BE2C (cell line): Measurements from ENCODE around the gene CPEB4.

Source experiments
- DNase-seq: peaks from one replicate; pipeline ENCODE4 v3.0.0-alpha.2; 2020
- H3K27me3 ChIP-seq: fragments of 250-450 bp; sonication (Bioruptor Pico); 2 replicates; pipeline ENCODE4 v1.5.1; 2020; ENCODE audit warnings: mild to moderate bottlenecking
- H3K36me3 ChIP-seq: fragments of 250-450 bp; sonication (Bioruptor Pico); 2 replicates; pipeline ENCODE4 v1.5.1; 2020; ENCODE audit warnings: mild to moderate bottlenecking
- H3K4me1 ChIP-seq: fragments of 250-450 bp; sonication (Bioruptor Pico); 2 replicates; pipeline ENCODE4 v1.5.1; 2020
- H3K4me3 ChIP-seq: 2 replicates; pipeline ENCODE4 v1.5.1; 2011; ENCODE audit warnings: low read depth, low read length
- H3K9me3 ChIP-seq: fragments of 250-450 bp; sonication (Bioruptor Pico); 2 replicates; pipeline ENCODE4 v1.5.1; 2020
- TF ChIP-seq, protein P1 (sequence below): IDR thresholded peaks from 2 replicates; pipeline ENCODE4 v1.5.1; 2012; ENCODE audit warnings: mild to moderate bottlenecking, low read depth, low read length

CPEB4 gene

DNA sequence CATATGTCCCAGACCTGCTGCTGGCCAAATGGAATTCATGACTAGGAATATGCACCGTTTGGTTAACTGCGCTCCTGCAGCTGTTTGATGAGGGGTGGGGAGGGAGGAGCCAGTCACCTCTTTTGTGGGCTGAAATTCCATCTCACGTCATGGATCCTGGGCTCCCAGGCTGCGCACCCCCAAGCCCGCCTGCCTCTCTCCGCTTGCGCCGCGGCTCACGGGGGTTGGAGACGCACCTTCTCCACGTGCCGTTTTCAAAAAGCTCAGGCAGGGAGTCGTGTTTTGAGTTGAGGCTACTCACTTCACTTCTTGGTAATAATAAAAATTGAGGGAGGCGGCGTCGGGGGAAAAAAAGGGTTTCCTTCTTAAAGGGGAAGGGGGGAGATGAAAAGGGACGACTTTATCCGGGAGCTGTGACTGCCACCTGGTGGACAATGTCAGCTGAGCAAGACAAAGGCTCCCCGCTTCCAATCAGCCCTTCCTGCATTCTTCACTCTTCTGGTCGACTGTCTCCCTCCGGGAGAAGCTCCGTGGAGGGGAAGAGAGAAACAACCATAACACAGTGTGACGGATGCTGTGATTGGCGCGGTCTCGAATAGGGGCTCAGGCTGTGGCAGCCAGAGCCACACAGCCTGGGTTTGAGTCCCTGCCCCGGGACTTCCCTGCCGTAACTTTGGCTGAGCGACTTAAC is 84.9 kb downstream of the CPEB4 start:
- Histone ChIP-seq H3K4me3 (peak overlapping the region; percentile 64), H3K36me3 (no peaks in the 10 kb centered on the region), H3K4me1 (peaks cover 5% of the 10 kb centered on the region), H3K9me3 (no peaks in the 10 kb centered on the region), H3K27me3 (no peaks in the 10 kb centered on the region)
- peak; percentile 86 for DNase-seq
- TF ChIP-seq, protein P1, sequence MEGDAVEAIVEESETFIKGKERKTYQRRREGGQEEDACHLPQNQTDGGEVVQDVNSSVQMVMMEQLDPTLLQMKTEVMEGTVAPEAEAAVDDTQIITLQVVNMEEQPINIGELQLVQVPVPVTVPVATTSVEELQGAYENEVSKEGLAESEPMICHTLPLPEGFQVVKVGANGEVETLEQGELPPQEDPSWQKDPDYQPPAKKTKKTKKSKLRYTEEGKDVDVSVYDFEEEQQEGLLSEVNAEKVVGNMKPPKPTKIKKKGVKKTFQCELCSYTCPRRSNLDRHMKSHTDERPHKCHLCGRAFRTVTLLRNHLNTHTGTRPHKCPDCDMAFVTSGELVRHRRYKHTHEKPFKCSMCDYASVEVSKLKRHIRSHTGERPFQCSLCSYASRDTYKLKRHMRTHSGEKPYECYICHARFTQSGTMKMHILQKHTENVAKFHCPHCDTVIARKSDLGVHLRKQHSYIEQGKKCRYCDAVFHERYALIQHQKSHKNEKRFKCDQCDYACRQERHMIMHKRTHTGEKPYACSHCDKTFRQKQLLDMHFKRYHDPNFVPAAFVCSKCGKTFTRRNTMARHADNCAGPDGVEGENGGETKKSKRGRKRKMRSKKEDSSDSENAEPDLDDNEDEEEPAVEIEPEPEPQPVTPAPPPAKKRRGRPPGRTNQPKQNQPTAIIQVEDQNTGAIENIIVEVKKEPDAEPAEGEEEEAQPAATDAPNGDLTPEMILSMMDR = peak; percentile 92

GRCh38 chr5:173973616-173973969 is 85.4 kb downstream of the CPEB4 start:
- DNase-seq = no peak
- Histone ChIP-seq H3K27me3 (no peaks in the 10 kb centered on the region), H3K4me3 (peak overlapping the region; percentile 64), H3K4me1 (peaks cover 2% of the 10 kb centered on the region; the same call in 1 of the 2 replicates), H3K9me3 (no peaks in the 10 kb centered on the region), H3K36me3 (no peaks in the 10 kb centered on the region)
- TF ChIP-seq, protein P1 = no peak

- Histone ChIP-seq H3K9me3 (no peaks in the 10 kb centered on the region), H3K27me3 (no peaks in the 10 kb centered on the region), H3K36me3 (no peaks in the 10 kb centered on the region), H3K4me3 (no peak overlapping the region), H3K4me1 (peaks cover 2% of the 10 kb centered on the region; the same call in 1 of the 2 replicates)
- TF ChIP-seq, protein P1 = no peak
- no peak for DNase-seq
Observed at GRCh38 chr5:173974688-173975239, 86.6 kb downstream of the CPEB4 start.

GRCh38 chr5:173981185-173981761 is 93.1 kb downstream of the CPEB4 start:
- DNase-seq = no peak
- no peaks in the 10 kb centered on the region for H3K27me3 ChIP-seq
- no peaks in the 10 kb centered on the region for H3K4me1 ChIP-seq
- no peaks in the 10 kb centered on the region for H3K9me3 ChIP-seq
- no peaks in the 10 kb centered on the region for H3K36me3 ChIP-seq
- H3K4me3 ChIP-seq = no peak overlapping the region
- TF ChIP-seq, protein P1 = no peak

GRCh38 chr5:173984218-173984617 is 96.1 kb downstream of the CPEB4 start:
- no peaks in the 10 kb centered on the region for H3K36me3 ChIP-seq
- no peaks in the 10 kb centered on the region for H3K9me3 ChIP-seq
- peak; percentile 43 for DNase-seq
- H3K4me3 ChIP-seq = no peak overlapping the region
- no peaks in the 10 kb centered on the region for H3K27me3 ChIP-seq
- TF ChIP-seq, protein P1 = peak; percentile 84
- no peaks in the 10 kb centered on the region for H3K4me1 ChIP-seq
